ENCODE measurements around the gene ERN2. TPM values are rescaled to one million over a fixed set of nuclear protein-coding genes. Genes with fewer than 3 reads are reported as not detected.

The ERN2 gene
- total and polyA plus RNA-seq, 9 of the 15 experiments (the other 6 are each of a cell fraction or from before 2014, with no cell fraction given): 0.07 to 1.5 (median 0.51) TPM; not detected in 3

DNA sequence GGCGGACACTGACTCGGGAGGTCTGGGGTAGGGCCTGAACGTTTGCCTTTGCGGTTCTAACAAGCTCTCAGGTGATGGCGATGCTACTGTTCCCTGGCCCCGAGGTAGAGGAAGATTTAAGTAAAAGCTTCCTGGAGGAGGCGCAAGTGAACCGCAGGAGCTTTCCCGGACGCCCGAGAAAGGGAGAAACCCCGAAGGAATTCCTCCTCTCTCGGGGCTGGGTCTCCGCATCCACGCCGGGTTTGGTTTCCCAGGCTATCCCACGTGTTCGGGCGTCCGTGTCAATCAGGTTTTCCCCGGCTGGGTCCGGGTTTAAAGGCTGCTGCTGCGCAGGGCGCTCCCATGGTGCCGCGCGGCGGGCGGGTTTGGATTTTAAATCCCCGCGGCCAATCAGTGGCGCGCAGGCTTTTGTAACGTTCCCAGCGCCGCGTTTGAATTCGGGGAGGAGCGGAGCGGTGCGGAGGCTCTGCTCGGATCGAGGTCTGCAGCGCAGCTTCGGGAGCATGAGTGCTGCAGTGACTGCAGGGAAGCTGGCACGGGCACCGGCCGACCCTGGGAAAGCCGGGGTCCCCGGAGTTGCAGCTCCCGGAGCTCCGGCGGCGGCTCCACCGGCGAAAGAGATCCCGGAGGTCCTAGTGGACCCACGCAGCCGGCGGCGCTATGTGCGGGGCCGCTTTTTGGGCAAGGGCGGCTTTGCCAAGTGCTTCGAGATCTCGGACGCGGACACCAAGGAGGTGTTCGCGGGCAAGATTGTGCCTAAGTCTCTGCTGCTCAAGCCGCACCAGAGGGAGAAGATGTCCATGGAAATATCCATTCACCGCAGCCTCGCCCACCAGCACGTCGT is 34.4 kb downstream of the ERN2 start, which contains the start of gene PLK1 (continued):
- TF ChIP-seq TCF3 (CRISPR knock-in tag; IDR thresholded peaks at IDR 0.05): 0 out of 2 replicates have a peak, but pooled peaks have one; percentile 32
- TF ChIP-seq NELFE (IDR thresholded peaks at IDR 0.05; ENCODE audit: insufficient read depth, insufficient read length): no peak
- no peak for TF ChIP-seq PTRF (tag; IDR thresholded peaks at IDR 0.05)
- TF ChIP-seq ZBTB7A (IDR thresholded peaks at IDR 0.05; ENCODE audit: borderline replicate concordance, control insufficient read depth, low read depth, low read length): peak; percentile 9; the same call in 1 of the 2 replicates
- TF ChIP-seq, protein P1, sequence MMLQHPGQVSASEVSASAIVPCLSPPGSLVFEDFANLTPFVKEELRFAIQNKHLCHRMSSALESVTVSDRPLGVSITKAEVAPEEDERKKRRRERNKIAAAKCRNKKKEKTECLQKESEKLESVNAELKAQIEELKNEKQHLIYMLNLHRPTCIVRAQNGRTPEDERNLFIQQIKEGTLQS (IDR thresholded peaks at IDR 0.05): no peak
- TF ChIP-seq, protein P1 (CRISPR knock-in tag; conservative IDR thresholded peaks at IDR 0.05): peak; percentile 84
- TF ChIP-seq IFI16 (CRISPR knock-in tag; IDR thresholded peaks at IDR 0.05): no peak
- peak; percentile 53 for TF ChIP-seq NEUROD1 (IDR thresholded peaks at IDR 0.05; ENCODE audit: borderline replicate concordance, low read depth, low read length, partially characterized antibody)
- peak in 1 of 3 experiments; percentile 13 for TF ChIP-seq YY1 (IDR thresholded peaks at IDR 0.05; ENCODE audit: borderline replicate concordance in 1 of 3, control insufficient read depth in 1 of 3, extremely low read depth in 1 of 3, insufficient read depth in 3 of 3, insufficient read length in 1 of 3, insufficient replicate concordance in 2 of 3, low read depth in 1 of 3, low read length in 2 of 3)
- TF ChIP-seq, protein P2, sequence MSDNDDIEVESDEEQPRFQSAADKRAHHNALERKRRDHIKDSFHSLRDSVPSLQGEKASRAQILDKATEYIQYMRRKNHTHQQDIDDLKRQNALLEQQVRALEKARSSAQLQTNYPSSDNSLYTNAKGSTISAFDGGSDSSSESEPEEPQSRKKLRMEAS (CRISPR knock-in tag; IDR thresholded peaks at IDR 0.05): peak; percentile 96
- TF ChIP-seq LEF1 (IDR thresholded peaks at IDR 0.05): peak; percentile 67; the same call in 1 of the 2 replicates
- TF ChIP-seq PHF8 (IDR thresholded peaks at IDR 0.05; ENCODE audit: borderline replicate concordance, low read length): peak; percentile 48; the same call in 1 of the 2 replicates
- TF ChIP-seq, protein P3, sequence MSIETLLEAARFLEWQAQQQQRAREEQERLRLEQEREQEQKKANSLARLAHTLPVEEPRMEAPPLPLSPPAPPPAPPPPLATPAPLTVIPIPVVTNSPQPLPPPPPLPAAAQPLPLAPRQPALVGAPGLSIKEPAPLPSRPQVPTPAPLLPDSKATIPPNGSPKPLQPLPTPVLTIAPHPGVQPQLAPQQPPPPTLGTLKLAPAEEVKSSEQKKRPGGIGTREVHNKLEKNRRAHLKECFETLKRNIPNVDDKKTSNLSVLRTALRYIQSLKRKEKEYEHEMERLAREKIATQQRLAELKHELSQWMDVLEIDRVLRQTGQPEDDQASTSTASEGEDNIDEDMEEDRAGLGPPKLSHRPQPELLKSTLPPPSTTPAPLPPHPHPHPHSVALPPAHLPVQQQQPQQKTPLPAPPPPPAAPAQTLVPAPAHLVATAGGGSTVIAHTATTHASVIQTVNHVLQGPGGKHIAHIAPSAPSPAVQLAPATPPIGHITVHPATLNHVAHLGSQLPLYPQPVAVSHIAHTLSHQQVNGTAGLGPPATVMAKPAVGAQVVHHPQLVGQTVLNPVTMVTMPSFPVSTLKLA (conservative IDR thresholded peaks at IDR 0.05): peak; percentile 94 to 97
- TF ChIP-seq SAFB (IDR thresholded peaks at IDR 0.05; ENCODE audit: borderline replicate concordance, low read depth, low read length): no peak
- TF ChIP-seq, protein P4, sequence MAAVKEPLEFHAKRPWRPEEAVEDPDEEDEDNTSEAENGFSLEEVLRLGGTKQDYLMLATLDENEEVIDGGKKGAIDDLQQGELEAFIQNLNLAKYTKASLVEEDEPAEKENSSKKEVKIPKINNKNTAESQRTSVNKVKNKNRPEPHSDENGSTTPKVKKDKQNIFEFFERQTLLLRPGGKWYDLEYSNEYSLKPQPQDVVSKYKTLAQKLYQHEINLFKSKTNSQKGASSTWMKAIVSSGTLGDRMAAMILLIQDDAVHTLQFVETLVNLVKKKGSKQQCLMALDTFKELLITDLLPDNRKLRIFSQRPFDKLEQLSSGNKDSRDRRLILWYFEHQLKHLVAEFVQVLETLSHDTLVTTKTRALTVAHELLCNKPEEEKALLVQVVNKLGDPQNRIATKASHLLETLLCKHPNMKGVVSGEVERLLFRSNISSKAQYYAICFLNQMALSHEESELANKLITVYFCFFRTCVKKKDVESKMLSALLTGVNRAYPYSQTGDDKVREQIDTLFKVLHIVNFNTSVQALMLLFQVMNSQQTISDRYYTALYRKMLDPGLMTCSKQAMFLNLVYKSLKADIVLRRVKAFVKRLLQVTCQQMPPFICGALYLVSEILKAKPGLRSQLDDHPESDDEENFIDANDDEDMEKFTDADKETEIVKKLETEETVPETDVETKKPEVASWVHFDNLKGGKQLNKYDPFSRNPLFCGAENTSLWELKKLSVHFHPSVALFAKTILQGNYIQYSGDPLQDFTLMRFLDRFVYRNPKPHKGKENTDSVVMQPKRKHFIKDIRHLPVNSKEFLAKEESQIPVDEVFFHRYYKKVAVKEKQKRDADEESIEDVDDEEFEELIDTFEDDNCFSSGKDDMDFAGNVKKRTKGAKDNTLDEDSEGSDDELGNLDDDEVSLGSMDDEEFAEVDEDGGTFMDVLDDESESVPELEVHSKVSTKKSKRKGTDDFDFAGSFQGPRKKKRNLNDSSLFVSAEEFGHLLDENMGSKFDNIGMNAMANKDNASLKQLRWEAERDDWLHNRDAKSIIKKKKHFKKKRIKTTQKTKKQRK (IDR thresholded peaks at IDR 0.05; ENCODE audit: borderline replicate concordance, low read depth, low read length): no peak
- no peak for TF ChIP-seq YBX1 (IDR thresholded peaks at IDR 0.05)
- TF ChIP-seq, protein P5, sequence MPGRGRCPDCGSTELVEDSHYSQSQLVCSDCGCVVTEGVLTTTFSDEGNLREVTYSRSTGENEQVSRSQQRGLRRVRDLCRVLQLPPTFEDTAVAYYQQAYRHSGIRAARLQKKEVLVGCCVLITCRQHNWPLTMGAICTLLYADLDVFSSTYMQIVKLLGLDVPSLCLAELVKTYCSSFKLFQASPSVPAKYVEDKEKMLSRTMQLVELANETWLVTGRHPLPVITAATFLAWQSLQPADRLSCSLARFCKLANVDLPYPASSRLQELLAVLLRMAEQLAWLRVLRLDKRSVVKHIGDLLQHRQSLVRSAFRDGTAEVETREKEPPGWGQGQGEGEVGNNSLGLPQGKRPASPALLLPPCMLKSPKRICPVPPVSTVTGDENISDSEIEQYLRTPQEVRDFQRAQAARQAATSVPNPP (IDR thresholded peaks at IDR 0.05; ENCODE audit: borderline replicate concordance, insufficient read depth, insufficient read length): no peak
- TF ChIP-seq CXXC5 (CRISPR knock-in tag; IDR thresholded peaks at IDR 0.05): peak; percentile 97
